Measurements from ENCODE around the gene ALG10.

- no peak for TF ChIP-seq POLR2A (IDR thresholded peaks at IDR 0.05)
- peak; percentile 51 to 82 (median 72) for TF ChIP-seq CTCF (IDR thresholded peaks at IDR 0.05)
Measured at GRCh38 chr12:34022079-34022830, at the start of gene ALG10.

All from testis (tissue), 2 donors.